Frontal cortex (tissue), 4 donors: Measurements from ENCODE around the gene MRPS9. TPM values are rescaled to one million over a fixed set of nuclear protein-coding genes. Genes with fewer than 3 reads are reported as not detected.

Experiments
- DNase-seq, 2 donors: peaks; one replicate each; pipeline ENCODE4 v3.0.0; 2012; ENCODE audit warnings: low spot score in 2 of 2
- FAIRE-seq: peaks from 2 replicates; lab custom pipeline; 2012; peaks lifted over from hg19 to GRCh38; lab: Jason Lieb, UNC
- total RNA-seq: library from RNA; depleted of rRNA; stranded (reverse); fragments of >200 nt; gene quantifications from one replicate; pipeline ENCODE4 v1.2.3, GENCODE V29; 2014
- donor health status: control.
- donor health status: control.
- donor health status: control.

Gene MRPS9
- total RNA-seq = 10.2 TPM

GRCh38 chr2:105037572-105038382 lies at the start of gene MRPS9:
Gene MRPS9, plus strand, starts transcription at chr2:105038069. Its CDS starts 24 bp downstream, at chr2:105038093.
- peak; percentile 88 for FAIRE-seq

DNA sequence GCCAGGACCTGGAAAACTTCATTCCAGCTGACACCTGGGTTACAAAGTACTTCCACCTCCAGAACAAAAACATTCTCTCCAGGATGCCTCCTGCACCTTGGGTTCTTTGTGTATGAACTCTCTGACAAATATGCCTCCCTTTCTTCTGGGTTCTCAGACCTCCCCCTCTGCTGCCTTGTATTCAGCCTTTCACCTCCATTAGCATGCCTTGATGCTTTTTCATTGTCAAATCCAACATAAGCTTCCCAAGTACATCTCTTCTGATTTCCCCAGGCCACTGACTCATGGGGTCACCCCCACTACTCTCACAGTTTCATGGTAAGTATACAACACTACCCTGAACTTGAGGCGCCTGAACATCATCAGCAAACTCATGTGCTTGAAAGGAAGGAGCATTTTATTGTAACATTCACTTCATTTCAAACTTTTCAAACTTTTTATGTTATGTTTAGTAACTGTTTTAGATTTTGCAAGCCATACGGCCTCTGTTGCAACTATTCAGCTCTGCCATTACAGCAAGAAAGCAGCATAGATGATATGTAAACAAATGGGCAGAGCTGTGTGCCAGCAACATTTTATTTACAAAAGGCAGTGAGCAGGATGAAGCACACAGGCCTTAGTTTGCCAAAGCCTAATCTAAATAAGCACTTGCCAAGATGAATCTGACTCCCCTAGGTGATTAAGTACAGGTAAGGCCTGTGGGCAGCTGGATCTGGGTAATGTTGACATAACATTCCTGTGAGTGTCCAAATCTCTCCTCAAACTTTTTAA lies 32.5 kb upstream of the MRPS9 start:
- DNase-seq (no peak), FAIRE-seq (no peak)

More at GRCh38 chr2:105037572-105038382, at the start of gene MRPS9:
- peak; percentile 73 to 92 for DNase-seq

GRCh38 chr2:105007367-105007766 lies 30.5 kb upstream of the MRPS9 start:
- DNase-seq (no peak), FAIRE-seq (no peak)

- FAIRE-seq (no peak), DNase-seq (no peak)
These were observed 5.4 kb upstream of the MRPS9 start for GRCh38 chr2:105032476-105032875.

GRCh38 chr2:105034170-105034569 lies 3.7 kb upstream of the MRPS9 start:
- DNase-seq (no peak), FAIRE-seq (no peak)

- FAIRE-seq (no peak), DNase-seq (peak in 1 of 2 donors; percentile 7)
These were observed 653 bp downstream of the MRPS9 start for GRCh38 chr2:105038383-105039061.

DNA sequence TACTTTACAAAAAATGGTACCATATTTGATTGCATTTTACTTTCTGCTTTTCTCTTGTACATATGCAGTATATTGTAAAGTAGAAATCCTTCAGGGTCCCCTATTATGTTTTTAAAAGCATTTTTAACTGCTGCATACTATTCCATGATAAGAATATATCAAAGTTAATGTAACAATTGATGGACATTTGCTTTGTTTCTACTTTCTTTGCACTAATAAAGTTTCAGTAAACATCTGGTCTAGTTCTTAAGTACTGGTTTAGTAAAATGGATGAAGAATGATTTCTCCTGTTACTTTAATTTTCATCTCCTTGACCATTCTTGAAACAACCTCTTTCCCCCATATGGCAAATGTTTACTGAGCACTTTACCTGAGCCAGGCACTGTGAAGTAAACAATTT lies 1.7 kb downstream of the MRPS9 start:
- FAIRE-seq = no peak

GRCh38 chr2:105042189-105042588 lies 4.3 kb downstream of the MRPS9 start:
- DNase-seq = no peak

More for the DNA sequence above, 1.7 kb downstream of the MRPS9 start:
- DNase-seq = no peak

DNA sequence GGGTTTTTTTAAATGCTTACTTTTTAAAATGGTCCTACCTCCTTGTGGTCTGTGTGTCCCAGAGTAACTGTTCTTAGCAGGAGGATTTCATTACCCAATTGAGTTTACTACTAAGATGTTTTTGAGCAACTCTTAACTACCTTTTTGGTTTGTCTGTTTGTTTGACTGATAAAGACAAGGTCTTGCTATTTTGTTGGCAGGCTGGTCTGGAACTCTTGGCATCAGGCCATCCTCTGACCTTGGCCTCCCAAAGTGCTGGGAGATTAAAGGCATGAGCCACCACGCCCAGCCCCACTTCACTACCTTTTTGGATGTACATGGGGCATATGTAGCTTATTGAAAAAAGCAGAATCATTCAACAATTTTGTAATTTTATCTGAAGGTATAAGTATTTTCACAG lies 14.9 kb downstream of the MRPS9 start:
- DNase-seq (no peak), FAIRE-seq (no peak)

More at GRCh38 chr2:105042189-105042588, 4.3 kb downstream of the MRPS9 start:
- FAIRE-seq = no peak

DNA sequence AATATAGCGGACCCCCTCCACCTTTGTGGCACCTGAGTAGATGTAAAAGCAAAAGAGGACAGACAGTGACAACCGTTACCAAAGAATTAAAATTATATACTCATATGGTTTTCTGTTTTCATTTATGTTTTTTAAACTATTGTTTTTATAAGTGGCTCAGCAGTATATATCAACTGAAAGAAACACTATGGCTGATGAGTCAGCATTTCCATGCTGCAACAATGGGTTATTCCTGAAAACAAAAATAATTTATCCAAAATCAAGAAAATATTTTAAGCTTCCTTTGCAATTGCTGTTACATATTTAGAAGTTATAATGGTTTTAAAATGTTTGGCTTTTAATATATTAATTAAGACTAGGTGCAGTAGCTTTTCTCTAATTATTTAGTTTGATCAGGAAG lies 17.7 kb downstream of the MRPS9 start:
- DNase-seq (no peak), FAIRE-seq (no peak)

DNA sequence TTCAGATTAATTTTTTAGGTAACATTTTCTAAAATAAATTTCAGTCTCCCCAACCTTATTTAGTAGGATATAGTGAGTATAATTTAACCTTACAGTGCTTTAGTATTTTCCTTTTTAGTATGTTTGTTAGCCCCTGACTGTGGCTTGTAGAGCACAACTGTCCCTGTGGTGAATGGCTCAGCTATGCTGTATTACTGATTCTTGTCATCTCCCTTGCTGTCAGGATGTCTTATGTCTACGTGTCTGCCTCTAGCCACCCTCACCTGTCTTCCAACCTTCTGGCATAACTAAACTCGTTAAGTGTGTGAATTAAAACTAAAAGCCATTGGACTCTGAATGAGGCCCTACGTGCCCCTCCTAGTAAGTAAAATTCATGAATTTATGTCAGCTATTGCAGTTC lies 18.4 kb downstream of the MRPS9 start:
- no peak for FAIRE-seq
- DNase-seq = no peak

DNA sequence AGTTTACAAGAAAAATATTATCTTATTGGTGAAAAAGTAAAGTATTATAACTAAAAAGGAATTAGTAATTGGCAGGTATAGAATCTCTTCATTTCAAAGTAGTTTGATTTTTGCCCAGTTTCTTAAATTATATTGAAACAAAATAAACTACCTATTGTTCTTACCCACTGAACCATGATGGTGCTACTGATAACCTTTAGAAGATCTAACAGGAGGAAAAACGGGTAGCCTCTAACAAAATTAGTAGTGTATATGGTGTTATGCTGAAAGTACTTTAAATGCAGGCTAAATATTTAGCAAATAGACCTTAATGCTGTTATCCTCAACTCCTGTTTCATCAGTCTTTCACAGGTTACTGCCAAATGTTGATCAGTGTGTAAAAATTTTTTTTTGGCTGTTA lies 19.1 kb downstream of the MRPS9 start:
- no peak for FAIRE-seq

GRCh38 chr2:105061560-105061959 lies 23.7 kb downstream of the MRPS9 start:
- FAIRE-seq = no peak
- DNase-seq = no peak

More for the DNA sequence above, 19.1 kb downstream of the MRPS9 start:
- no peak for DNase-seq

- DNase-seq (no peak), FAIRE-seq (no peak)
These were observed 24.3 kb downstream of the MRPS9 start for GRCh38 chr2:105062158-105062557.

- FAIRE-seq (no peak), DNase-seq (no peak)
These were observed 30.5 kb downstream of the MRPS9 start for GRCh38 chr2:105068387-105068786.

DNA sequence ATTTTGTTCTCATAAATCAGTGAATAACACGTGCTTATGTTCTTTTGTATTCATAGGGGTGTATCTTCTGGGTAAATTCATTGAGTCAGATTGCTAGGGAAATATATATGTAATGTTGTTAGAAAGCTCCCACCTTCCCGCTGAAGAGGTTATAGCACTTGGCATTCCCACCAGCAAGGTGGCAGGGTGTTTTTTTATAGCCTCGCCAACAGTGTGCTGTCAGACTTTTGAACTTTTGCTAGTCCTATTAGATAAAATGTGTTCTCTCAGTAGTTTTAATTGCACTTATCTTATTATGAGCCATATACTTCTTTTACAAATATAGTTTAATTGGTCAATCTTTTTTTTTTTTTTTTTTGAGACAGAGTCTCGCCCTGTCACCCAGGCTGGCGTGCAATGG lies 31.0 kb downstream of the MRPS9 start:
- no peak for DNase-seq
- FAIRE-seq = no peak

- no peak for FAIRE-seq
- DNase-seq = no peak
These were observed 32.4 kb downstream of the MRPS9 start for GRCh38 chr2:105070010-105070865.

DNA sequence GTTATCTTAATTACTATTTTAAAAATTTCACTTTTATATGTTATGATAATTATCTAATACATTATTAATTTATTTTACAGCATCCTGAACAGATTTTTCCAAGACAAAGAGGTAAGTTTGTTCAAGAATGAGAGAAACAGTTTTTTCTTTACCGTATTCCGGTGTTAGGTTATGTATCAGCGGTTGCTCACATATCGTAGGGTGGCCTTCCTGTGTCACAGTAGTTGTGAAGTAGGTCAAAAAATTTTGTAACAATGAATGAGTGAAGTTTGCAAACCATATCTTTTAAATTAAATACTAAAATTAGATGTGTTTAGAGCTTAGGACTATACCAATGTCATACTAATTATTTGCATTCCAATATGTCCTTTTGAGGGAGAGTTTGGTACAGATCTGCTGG lies 33.5 kb downstream of the MRPS9 start:
- FAIRE-seq = no peak
- DNase-seq = no peak

GRCh38 chr2:105072039-105072438 lies 34.2 kb downstream of the MRPS9 start:
- DNase-seq = no peak
- no peak for FAIRE-seq

DNA sequence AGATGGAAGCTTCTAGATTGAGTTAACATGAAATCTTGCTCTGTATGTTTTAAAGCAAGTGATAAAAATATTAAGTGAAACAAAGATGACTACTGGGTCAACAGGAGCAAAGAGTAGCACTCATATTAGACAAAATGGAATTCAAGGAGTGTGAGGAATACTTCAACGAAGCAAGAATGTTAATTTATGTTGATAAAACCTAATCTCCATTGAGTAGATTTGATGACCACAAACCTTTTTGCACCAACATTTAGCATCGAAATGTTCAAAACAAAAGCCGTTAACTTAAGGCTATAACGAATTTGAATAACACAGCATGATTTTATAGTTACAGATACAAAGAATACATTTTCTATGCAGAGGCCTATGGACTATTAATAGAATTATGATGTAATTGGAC lies 35.7 kb downstream of the MRPS9 start:
- FAIRE-seq (no peak), DNase-seq (no peak)
